Activated CD8-positive, alpha-beta T cell treated with anti-CD3 and anti-CD28 coated beads for 36 hours (primary cell): ENCODE measurements around the gene POLR2F. TPM values are rescaled to one million over a fixed set of nuclear protein-coding genes. Genes with fewer than 3 reads are reported as not detected.
A peak's percentile ranks its signal among the peaks of the same experiment; 100 is the strongest.

Source experiments
- ATAC-seq: fragments of 200-7000 bp; cut with Tn5 transposase; one replicate; pipeline ENCODE4 v1.10.0; 2021; ENCODE audit warnings: mild to moderate bottlenecking, moderate library complexity
- CTCF ChIA-PET: fragments of 350-600 bp; sonication (Branson Sonifier 250); formaldehyde crosslinking; loops from one replicate; lab custom pipeline; 2021; ENCODE audit warnings: antibody characterized with exemption; lab: Charles Lee
- POLR2A ChIA-PET: fragments of 350-600 bp; sonication (Branson Sonifier 250); formaldehyde crosslinking; loops from one replicate; lab custom pipeline; 2021; ENCODE audit warnings: antibody characterized with exemption; lab: Charles Lee
- DNase-seq: peaks from one replicate; pipeline ENCODE4 v3.0.0-alpha.2; 2020
- H3K27ac Mint-ChIP-seq: one replicate; pipeline ENCODE4 v1.8.0; 2021; ENCODE audit warnings: mild to moderate bottlenecking, mixed read lengths
- H3K27me3 Mint-ChIP-seq: one replicate; pipeline ENCODE4 v1.8.0; 2021; ENCODE audit warnings: mixed read lengths
- H3K36me3 Mint-ChIP-seq: one replicate; pipeline ENCODE4 v1.8.0; 2021; ENCODE audit warnings: low read depth, mixed read lengths
- H3K4me1 Mint-ChIP-seq: one replicate; pipeline ENCODE4 v1.8.0; 2021; ENCODE audit warnings: low read depth, mixed read lengths
- H3K4me3 Mint-ChIP-seq: one replicate; pipeline ENCODE4 v1.8.0; 2021; ENCODE audit warnings: mild to moderate bottlenecking, moderate library complexity, mixed read lengths
- H3K9me3 Mint-ChIP-seq: one replicate; pipeline ENCODE4 v1.8.0; 2021; ENCODE audit warnings: mixed read lengths
- intact Hi-C: fragments of 100-400 bp; cut with micrococcal nuclease; formaldehyde crosslinking; loops from one replicate; pipeline ENCODE4 v1.10.0; 2022
- total RNA-seq, 2 experiments: library from RNA; stranded (reverse); gene quantifications; one replicate each; pipeline ENCODE4 v1.2.3, GENCODE V29; 2021
- TF ChIP-seq, protein P1 (sequence below): fragments of 200-600 bp; IDR thresholded peaks from one replicate; pipeline ENCODE4 v1.8.0; 2022; ENCODE audit warnings: antibody characterized with exemption, mild to moderate bottlenecking

The POLR2F gene
- total RNA-seq, 2 experiments from 2014 or later = 82.2 to 85.4 TPM

DNA sequence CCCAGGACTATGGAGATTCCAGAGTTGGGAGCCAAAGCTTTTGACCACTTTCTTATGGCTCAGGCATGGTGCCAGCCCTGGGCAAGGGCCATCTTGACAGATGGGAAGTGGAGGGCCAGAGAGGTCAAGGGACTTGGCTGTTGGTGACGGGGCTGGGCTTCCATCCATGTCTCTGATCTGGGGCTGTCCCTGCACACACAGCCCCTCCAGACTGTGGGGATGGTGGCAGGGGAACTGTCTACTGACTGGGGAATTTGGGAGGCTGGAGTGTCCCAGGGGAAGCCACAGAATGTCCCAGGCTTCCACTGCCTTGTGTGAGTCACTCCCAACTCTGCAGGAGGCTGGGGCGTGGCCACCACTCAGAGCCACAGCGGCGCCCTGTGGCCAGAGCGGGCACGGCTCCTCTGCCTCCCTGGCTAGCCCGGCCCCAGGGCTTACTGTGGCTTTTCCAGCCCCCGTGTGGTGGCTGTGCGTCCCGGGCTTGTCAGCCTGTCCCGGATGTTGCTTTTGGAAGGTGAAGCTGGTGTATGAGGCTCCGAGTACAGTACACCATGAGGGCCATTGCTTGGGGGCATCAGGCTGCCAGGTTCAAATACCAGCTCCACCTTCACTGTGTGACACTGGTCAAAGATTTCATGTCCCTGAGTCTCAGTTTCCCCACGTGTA, 19.7 kb upstream of the POLR2F start:
- H3K9me3 Mint-ChIP-seq = no peaks in the 10 kb centered on the region
- ChIA-PET CTCF (interaction anchor here (0.6 to 1.9 kb wide), 24 partner anchors 9 to 327 kb away, joined by 3 to 20 read pairs (median 5); partner anchors contain the start of gene MICALL1), POLR2A (interaction anchor here (0.6 to 1.1 kb wide), 3 partner anchors 19 to 28 kb away, joined by 3 to 4 read pairs (median 4); partner anchors contain the start of gene MICALL1)
- peak overlapping the region; percentile 25 for H3K27ac Mint-ChIP-seq
- peaks cover 9% of the 10 kb centered on the region for H3K4me1 Mint-ChIP-seq
- intact Hi-C loops = loop anchor here (5.0 kb wide), 1 partner anchor 117 kb away; no protein-coding TSS in a partner anchor
- H3K27me3 Mint-ChIP-seq = no peaks in the 10 kb centered on the region
- H3K4me3 Mint-ChIP-seq = no peak overlapping the region
- TF ChIP-seq, protein P1, sequence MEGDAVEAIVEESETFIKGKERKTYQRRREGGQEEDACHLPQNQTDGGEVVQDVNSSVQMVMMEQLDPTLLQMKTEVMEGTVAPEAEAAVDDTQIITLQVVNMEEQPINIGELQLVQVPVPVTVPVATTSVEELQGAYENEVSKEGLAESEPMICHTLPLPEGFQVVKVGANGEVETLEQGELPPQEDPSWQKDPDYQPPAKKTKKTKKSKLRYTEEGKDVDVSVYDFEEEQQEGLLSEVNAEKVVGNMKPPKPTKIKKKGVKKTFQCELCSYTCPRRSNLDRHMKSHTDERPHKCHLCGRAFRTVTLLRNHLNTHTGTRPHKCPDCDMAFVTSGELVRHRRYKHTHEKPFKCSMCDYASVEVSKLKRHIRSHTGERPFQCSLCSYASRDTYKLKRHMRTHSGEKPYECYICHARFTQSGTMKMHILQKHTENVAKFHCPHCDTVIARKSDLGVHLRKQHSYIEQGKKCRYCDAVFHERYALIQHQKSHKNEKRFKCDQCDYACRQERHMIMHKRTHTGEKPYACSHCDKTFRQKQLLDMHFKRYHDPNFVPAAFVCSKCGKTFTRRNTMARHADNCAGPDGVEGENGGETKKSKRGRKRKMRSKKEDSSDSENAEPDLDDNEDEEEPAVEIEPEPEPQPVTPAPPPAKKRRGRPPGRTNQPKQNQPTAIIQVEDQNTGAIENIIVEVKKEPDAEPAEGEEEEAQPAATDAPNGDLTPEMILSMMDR = peak; percentile 96
- DNase-seq = peak; percentile 92
- ATAC-seq = peak; percentile 100
- peaks cover 2% of the 10 kb centered on the region for H3K36me3 Mint-ChIP-seq

DNA sequence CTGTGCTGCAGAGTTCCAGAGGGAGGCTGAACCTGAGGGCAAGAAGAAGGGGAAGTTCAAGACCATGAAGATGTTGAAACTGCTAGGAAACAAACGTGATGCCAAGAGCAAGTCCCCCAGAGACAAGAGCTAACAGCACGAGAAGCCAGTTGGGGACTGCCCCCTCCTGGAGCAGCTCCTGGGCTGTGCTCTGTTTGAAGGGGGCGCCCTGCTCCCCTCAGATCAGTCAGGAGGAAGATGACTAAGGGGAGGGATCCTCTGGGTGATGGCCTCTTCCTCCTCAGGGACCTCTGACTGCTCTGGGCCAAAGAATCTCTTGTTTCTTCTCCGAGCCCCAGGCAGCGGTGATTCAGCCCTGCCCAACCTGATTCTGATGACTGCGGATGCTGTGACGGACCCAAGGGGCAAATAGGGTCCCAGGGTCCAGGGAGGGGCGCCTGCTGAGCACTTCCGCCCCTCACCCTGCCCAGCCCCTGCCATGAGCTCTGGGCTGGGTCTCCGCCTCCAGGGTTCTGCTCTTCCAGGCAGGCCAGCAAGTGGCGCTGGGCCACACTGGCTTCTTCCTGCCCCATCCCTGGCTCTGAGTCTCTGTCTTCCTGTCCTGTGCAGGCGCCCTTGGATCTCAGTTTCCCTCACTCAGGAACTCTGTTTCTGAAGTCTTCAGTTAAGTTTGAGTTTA, 12.7 kb upstream of the POLR2F start:
- DNase-seq = no peak
- POLR2A ChIA-PET = no interaction called here
- Mint-ChIP-seq H3K27ac (no peak overlapping the region), H3K27me3 (no peaks in the 10 kb centered on the region), H3K36me3 (no peaks in the 10 kb centered on the region), H3K4me3 (no peak overlapping the region), H3K4me1 (no peaks in the 10 kb centered on the region), H3K9me3 (no peaks in the 10 kb centered on the region)
- intact Hi-C loops = no loop called here
- peak; percentile 58 for ATAC-seq
- TF ChIP-seq, protein P1 = no peak
- CTCF ChIA-PET = no interaction called here

- POLR2A ChIA-PET = no interaction called here
- H3K9me3 Mint-ChIP-seq = no peaks in the 10 kb centered on the region
Observed at GRCh38 chr22:37942133-37942532, 11.4 kb upstream of the POLR2F start.

GRCh38 chr22:37943136-37943824, 10.2 kb upstream of the POLR2F start:
- ChIA-PET CTCF (interaction anchor here (1.0 kb wide), 1 partner anchor 9 kb away, joined by 5 read pairs; no protein-coding TSS in a partner anchor), POLR2A (no interaction called here)
- Mint-ChIP-seq H3K27ac (no peak overlapping the region), H3K27me3 (no peaks in the 10 kb centered on the region), H3K4me3 (no peak overlapping the region), H3K4me1 (no peaks in the 10 kb centered on the region), H3K9me3 (no peaks in the 10 kb centered on the region), H3K36me3 (no peaks in the 10 kb centered on the region)
- no peak for DNase-seq
- ATAC-seq = no peak
- intact Hi-C loops = no loop called here
- TF ChIP-seq, protein P1 = no peak

More at GRCh38 chr22:37942133-37942532, 11.4 kb upstream of the POLR2F start:
- DNase-seq = no peak
- Mint-ChIP-seq H3K36me3 (no peaks in the 10 kb centered on the region), H3K27me3 (no peaks in the 10 kb centered on the region), H3K4me3 (no peak overlapping the region), H3K4me1 (no peaks in the 10 kb centered on the region), H3K27ac (no peak overlapping the region)
- TF ChIP-seq, protein P1 = no peak
- no peak for ATAC-seq
- intact Hi-C loops = no loop called here
- CTCF ChIA-PET = interaction anchor here (1.3 kb wide), 1 partner anchor 9 kb away, joined by 3 read pairs; no protein-coding TSS in a partner anchor
